GM13977 (cell line): Measurements from ENCODE around the gene ALDH8A1.

Experiments used
- DNase-seq: peaks from one replicate; pipeline ENCODE4 v3.0.0; 2012; ENCODE audit warnings: low spot score
- in situ Hi-C: fragments of 300-500 bp; cut with MboI; formaldehyde crosslinking; loops from one replicate; pipeline ENCODE4 v1.12.0; 2022; ENCODE audit warnings: low sequenced_read_pairs, low pct_unique_long_range_greater_than_20kb, mixed read lengths, inconsistent platforms; ENCODE audit not compliant: unreplicated experiment
- TF ChIP-seq, protein P1 (sequence below): IDR thresholded peaks from 2 replicates; pipeline ENCODE4 v1.5.1; 2012; ENCODE audit warnings: mild to moderate bottlenecking, control low read depth; ENCODE audit not compliant: insufficient read depth; ENCODE audit errors: extremely low read depth, missing control alignments

ALDH8A1 gene

DNA sequence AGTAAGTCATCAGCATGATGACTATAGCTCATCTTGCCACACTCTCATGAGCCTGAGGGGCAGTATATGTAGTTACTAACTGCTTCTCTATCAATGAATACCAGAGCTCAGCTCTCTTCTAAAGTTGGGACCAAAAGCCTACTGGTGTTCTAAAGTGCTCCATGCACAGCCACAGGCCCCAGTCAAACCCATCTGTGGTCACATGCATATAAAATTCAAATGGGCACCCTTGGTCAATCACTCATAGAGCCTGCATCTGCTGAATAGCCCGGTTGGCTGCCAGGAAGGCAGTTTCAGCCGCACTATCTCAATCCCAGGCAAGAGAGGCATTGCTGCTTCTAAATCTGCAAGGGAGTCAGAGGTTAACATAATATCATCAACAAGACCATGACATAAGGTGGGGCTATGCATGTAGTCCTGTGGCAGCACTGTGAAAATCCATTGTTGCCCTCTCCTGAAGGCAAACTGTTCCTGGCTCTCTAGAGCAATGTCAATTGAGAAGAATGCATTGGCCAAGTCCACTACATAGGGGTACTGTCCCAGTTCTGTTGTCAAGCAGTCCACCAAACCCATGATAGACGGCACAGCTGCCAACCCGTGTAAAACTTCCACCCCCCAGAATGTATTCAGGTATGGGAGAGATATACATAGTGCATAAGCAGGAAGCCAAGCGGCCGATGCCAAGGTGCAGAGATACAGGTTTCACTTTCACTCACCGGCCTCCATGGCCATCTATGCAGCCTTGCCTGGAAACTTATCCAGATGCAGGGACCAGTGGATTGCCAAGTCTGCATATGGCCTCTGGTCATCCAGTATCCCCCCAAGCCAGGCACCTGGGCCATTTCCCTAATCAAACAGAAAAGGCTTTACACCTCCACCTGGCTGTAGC is 76.2 kb downstream of the ALDH8A1 start:
- in situ Hi-C loops, result no loop called here
- TF ChIP-seq, protein P1, sequence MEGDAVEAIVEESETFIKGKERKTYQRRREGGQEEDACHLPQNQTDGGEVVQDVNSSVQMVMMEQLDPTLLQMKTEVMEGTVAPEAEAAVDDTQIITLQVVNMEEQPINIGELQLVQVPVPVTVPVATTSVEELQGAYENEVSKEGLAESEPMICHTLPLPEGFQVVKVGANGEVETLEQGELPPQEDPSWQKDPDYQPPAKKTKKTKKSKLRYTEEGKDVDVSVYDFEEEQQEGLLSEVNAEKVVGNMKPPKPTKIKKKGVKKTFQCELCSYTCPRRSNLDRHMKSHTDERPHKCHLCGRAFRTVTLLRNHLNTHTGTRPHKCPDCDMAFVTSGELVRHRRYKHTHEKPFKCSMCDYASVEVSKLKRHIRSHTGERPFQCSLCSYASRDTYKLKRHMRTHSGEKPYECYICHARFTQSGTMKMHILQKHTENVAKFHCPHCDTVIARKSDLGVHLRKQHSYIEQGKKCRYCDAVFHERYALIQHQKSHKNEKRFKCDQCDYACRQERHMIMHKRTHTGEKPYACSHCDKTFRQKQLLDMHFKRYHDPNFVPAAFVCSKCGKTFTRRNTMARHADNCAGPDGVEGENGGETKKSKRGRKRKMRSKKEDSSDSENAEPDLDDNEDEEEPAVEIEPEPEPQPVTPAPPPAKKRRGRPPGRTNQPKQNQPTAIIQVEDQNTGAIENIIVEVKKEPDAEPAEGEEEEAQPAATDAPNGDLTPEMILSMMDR, result no peak

DNA sequence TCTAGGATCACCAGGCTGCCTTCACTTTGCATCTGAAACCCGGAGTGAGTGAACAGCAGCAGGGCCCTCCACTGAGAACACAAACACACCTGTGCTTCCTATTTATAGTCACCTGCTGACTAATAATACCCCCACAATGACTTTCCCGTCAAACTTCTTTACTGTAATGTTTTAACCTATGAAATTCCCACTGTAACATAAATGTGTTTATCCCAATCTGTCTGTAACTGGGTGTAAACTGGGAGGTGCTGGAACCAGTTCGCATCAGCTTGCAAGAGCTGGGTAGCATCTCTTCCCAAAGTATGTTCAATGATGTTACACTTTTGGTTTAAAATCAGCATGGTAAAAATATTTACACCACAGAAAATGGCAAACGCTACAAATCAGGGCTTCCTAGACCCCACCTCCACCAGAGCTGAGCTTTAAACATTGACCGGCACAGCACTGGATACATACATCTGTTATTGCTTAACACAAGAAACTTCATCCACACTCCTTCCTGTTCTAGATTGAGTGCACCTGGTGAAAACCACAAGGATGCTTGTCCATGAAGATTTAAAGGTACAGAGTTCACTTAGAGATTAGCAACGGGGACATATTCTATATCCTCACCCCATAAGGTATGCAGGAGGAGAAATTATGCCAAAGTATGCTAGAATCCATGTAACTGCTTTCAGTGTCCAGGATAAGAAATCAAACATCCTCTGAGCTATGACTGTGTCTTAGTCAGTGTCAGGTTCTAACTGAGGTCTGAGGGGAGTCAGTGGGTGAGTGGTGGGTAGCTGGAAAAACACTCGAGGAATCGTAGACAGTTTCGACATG is 79.0 kb downstream of the ALDH8A1 start:
- in situ Hi-C loops, result no loop called here
- TF ChIP-seq, protein P1, result no peak
- peak; percentile 64 for DNase-seq

More for the DNA sequence above, 76.2 kb downstream of the ALDH8A1 start:
- no peak for DNase-seq

GRCh38 chr6:134868812-134869211 is 81.1 kb downstream of the ALDH8A1 start:
- TF ChIP-seq, protein P1, result no peak
- in situ Hi-C loops, result no loop called here

More at GRCh38 chr6:134868812-134869211, 81.1 kb downstream of the ALDH8A1 start:
- no peak for DNase-seq
